ENCODE measurements around the gene VPS41.

Gene VPS41

DNA sequence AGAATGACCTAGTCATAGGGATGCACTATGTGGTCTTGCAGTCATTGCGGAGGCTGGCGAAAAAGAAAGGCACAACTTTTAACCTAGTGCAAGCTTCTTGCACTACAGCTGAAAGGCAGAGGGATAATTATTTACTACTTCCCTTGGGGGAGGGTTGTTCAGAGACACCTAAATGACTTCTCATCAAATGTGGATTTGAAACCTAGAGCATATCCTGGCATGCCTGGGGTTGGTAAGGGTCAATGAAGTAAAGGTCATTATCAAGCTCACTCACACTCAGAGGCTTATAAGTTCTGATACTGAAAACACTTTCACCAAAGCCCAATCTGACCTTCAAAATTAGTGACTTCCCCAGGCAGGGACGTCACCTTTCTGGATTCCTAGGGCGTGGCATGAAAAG, 168.9 kb downstream of the VPS41 start:
- H3K9me3 ChIP-seq (ENCODE audit: control insufficient read depth, low read length): no peaks in the 10 kb centered on the region
- peaks cover 16% of the 10 kb centered on the region for H3K36me3 ChIP-seq (ENCODE audit: control insufficient read depth, insufficient read depth, low read length)
- no peaks in the 10 kb centered on the region for H3K4me1 ChIP-seq (ENCODE audit: control insufficient read depth, insufficient read depth, low read length, poor library complexity, severe bottlenecking)
- 89 to 100% methylated on average over 2 to 4 of the region's 4 CpGs for WGBS, 2 experiments (ENCODE audit: insufficient coverage in 2 of 2)
- no peak overlapping the region for H3K27ac ChIP-seq (ENCODE audit: low read depth, low read length, severe bottlenecking)
- no peak overlapping the region for H3K4me3 ChIP-seq (ENCODE audit: extremely low read depth, insufficient read depth, low read length, poor library complexity, severe bottlenecking)

DNA sequence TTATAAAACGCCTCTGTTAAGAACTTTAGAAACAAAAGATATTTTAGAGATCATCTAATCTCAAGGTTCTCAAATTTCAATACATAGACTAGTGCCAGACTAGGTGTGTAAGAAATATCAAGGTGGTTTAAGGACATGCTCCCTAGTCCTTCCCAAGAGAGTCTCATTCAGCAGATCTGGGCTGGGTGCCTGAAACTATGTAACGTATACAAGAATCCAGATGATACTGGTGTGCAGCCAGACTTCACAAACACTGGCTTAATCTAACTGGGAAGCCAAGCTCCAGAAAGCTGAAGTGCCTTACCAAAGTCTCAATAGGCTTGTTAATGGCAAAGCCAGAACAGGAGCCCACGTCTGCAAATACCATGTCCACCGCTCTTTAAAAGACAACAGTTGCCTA, 172.9 kb downstream of the VPS41 start:
- H3K4me3 ChIP-seq (ENCODE audit: extremely low read depth, insufficient read depth, low read length, poor library complexity, severe bottlenecking): no peak overlapping the region
- H3K4me1 ChIP-seq (ENCODE audit: control insufficient read depth, insufficient read depth, low read length, poor library complexity, severe bottlenecking): no peaks in the 10 kb centered on the region
- 96 to 100% methylated on average over 1 to 3 of the region's 4 CpGs for WGBS, 2 experiments (ENCODE audit: insufficient coverage in 2 of 2)
- peaks cover 5% of the 10 kb centered on the region for H3K36me3 ChIP-seq (ENCODE audit: control insufficient read depth, insufficient read depth, low read length)
- H3K27ac ChIP-seq (ENCODE audit: low read depth, low read length, severe bottlenecking): no peak overlapping the region
- H3K9me3 ChIP-seq (ENCODE audit: control insufficient read depth, low read length): no peaks in the 10 kb centered on the region

- H3K4me1 ChIP-seq (ENCODE audit: control insufficient read depth, insufficient read depth, low read length, poor library complexity, severe bottlenecking): no peaks in the 10 kb centered on the region
Observed at GRCh38 chr7:38731215-38731614, 177.8 kb downstream of the VPS41 start.

GRCh38 chr7:38728145-38728544, 180.8 kb downstream of the VPS41 start:
- H3K9me3 ChIP-seq (ENCODE audit: control insufficient read depth, low read length): no peaks in the 10 kb centered on the region
- WGBS, 2 experiments (ENCODE audit: insufficient coverage in 2 of 2): 90% methylated on average over 2 of the region's 3 CpGs; no CpG with 5 or more reads in 1 of the 2 experiments
- H3K4me1 ChIP-seq (ENCODE audit: control insufficient read depth, insufficient read depth, low read length, poor library complexity, severe bottlenecking): no peaks in the 10 kb centered on the region
- no peak overlapping the region for H3K4me3 ChIP-seq (ENCODE audit: extremely low read depth, insufficient read depth, low read length, poor library complexity, severe bottlenecking)
- H3K27ac ChIP-seq (ENCODE audit: low read depth, low read length, severe bottlenecking): no peak overlapping the region
- H3K36me3 ChIP-seq (ENCODE audit: control insufficient read depth, insufficient read depth, low read length): peaks cover 10% of the 10 kb centered on the region

More at GRCh38 chr7:38731215-38731614, 177.8 kb downstream of the VPS41 start:
- Histone ChIP-seq H3K4me3 (ENCODE audit: extremely low read depth, insufficient read depth, low read length, poor library complexity, severe bottlenecking) (no peak overlapping the region), H3K27ac (ENCODE audit: low read depth, low read length, severe bottlenecking) (no peak overlapping the region), H3K9me3 (ENCODE audit: control insufficient read depth, low read length) (no peaks in the 10 kb centered on the region), H3K36me3 (ENCODE audit: control insufficient read depth, insufficient read depth, low read length) (peaks cover 3% of the 10 kb centered on the region)
- 81 to 87% methylated on average over 2 of the region's 2 CpGs for WGBS, 2 experiments (ENCODE audit: insufficient coverage in 2 of 2)

DNA sequence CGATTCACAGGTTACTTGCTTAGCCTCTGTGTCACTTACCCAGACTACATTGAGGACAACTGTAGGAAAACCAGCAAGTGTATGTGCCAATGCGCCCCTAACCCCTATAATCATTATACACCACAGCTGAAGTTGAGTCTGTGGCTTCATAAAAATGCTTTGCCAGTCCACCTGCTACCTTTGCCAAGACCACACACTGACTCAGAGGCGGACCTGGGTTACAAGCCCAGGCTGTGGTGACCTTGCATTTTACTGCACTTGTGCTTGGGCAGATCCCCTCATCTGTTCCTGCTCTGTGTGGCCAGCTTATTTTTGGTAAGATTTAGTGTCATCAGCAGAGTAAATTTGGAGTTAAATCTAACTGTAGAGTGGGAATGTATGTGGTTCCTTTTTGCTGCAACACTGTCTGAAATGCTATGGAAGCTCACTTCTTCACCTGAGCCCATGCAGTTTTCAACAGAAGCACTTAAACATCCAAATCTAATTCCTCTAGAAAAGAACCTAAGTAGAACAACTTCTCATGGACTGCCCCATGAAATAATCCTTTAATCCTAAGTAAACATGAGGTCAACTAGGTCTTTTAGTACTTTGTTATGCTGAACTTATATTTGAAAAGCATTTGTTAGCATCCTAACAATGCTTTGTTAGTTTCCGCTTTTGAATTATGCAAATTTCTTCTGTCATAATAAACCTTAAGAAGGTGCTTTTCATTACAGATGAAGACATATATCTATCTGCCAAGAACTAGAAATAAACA, 181.6 kb downstream of the VPS41 start:
- 95% methylated on average over 2 of the region's 4 CpGs; no CpG with 5 or more reads in 1 of the 2 experiments for WGBS, 2 experiments (ENCODE audit: insufficient coverage in 2 of 2)

DNA sequence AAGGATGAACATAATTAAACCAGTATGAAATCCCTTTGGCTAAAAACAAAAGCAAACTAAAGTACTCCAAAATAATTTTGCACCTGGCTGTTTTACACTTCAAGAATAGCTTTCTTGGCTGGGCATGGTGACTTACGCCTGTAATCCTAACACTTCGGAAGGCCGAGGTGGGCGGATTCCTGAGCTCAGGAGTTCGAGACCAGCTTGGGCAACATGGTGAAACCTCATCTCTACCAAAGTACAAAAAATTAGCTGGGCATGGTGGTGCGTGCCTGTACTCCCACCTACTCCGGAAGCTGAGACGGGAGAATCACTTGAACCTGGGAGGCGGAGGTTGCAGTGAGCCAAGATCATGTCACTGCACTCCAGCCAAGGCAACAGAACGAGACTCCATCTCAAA, 185.7 kb downstream of the VPS41 start:
- Histone ChIP-seq H3K27ac (ENCODE audit: low read depth, low read length, severe bottlenecking) (no peak overlapping the region), H3K36me3 (ENCODE audit: control insufficient read depth, insufficient read depth, low read length) (peaks cover 10% of the 10 kb centered on the region), H3K9me3 (ENCODE audit: control insufficient read depth, low read length) (no peaks in the 10 kb centered on the region), H3K4me1 (ENCODE audit: control insufficient read depth, insufficient read depth, low read length, poor library complexity, severe bottlenecking) (no peaks in the 10 kb centered on the region), H3K4me3 (ENCODE audit: extremely low read depth, insufficient read depth, low read length, poor library complexity, severe bottlenecking) (no peak overlapping the region)
- 92 to 98% methylated on average over 5 to 9 of the region's 10 CpGs for WGBS, 2 experiments (ENCODE audit: insufficient coverage in 2 of 2)

More for the DNA sequence above, 181.6 kb downstream of the VPS41 start:
- Histone ChIP-seq H3K27ac (ENCODE audit: low read depth, low read length, severe bottlenecking) (no peak overlapping the region), H3K4me3 (ENCODE audit: extremely low read depth, insufficient read depth, low read length, poor library complexity, severe bottlenecking) (no peak overlapping the region), H3K4me1 (ENCODE audit: control insufficient read depth, insufficient read depth, low read length, poor library complexity, severe bottlenecking) (no peaks in the 10 kb centered on the region), H3K9me3 (ENCODE audit: control insufficient read depth, low read length) (no peaks in the 10 kb centered on the region), H3K36me3 (ENCODE audit: control insufficient read depth, insufficient read depth, low read length) (peaks cover 10% of the 10 kb centered on the region)

GRCh38 chr7:38716397-38716796, 192.6 kb downstream of the VPS41 start:
- Histone ChIP-seq H3K4me3 (ENCODE audit: extremely low read depth, insufficient read depth, low read length, poor library complexity, severe bottlenecking) (no peak overlapping the region), H3K36me3 (ENCODE audit: control insufficient read depth, insufficient read depth, low read length) (no peaks in the 10 kb centered on the region), H3K27ac (ENCODE audit: low read depth, low read length, severe bottlenecking) (no peak overlapping the region), H3K9me3 (ENCODE audit: control insufficient read depth, low read length) (no peaks in the 10 kb centered on the region), H3K4me1 (ENCODE audit: control insufficient read depth, insufficient read depth, low read length, poor library complexity, severe bottlenecking) (no peaks in the 10 kb centered on the region)
- 85 to 95% methylated on average over 4 of the region's 4 CpGs for WGBS, 2 experiments (ENCODE audit: insufficient coverage in 2 of 2)

DNA sequence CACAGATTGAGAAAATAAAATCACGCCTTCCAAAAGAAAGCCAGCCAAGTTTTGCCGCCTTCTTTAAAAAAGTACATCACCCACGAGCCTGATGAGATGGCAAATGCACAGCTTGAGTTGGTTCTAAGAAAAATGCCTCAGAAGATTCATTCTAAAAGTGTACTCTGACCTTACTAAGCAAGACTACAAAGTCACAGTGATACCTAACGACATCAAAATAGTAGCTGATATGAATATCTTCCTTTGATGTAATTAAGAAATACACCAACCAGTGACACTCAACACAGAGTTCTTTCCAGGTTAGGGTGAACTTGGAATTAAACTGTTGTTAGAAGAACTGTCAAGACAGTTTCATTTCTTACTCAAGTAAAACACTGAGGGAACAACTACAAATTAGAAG, 199.9 kb downstream of the VPS41 start:
- 91 to 100% methylated on average over 3 of the region's 4 CpGs for WGBS, 2 experiments (ENCODE audit: insufficient coverage in 2 of 2)
- H3K9me3 ChIP-seq (ENCODE audit: control insufficient read depth, low read length): no peaks in the 10 kb centered on the region
- peaks cover 5% of the 10 kb centered on the region for H3K4me1 ChIP-seq (ENCODE audit: control insufficient read depth, insufficient read depth, low read length, poor library complexity, severe bottlenecking)
- H3K4me3 ChIP-seq (ENCODE audit: extremely low read depth, insufficient read depth, low read length, poor library complexity, severe bottlenecking): no peak overlapping the region
- H3K27ac ChIP-seq (ENCODE audit: low read depth, low read length, severe bottlenecking): no peak overlapping the region
- H3K36me3 ChIP-seq (ENCODE audit: control insufficient read depth, insufficient read depth, low read length): no peaks in the 10 kb centered on the region

GRCh38 chr7:38704751-38705150, 204.2 kb downstream of the VPS41 start:
- Histone ChIP-seq H3K4me3 (ENCODE audit: extremely low read depth, insufficient read depth, low read length, poor library complexity, severe bottlenecking) (no peak overlapping the region), H3K4me1 (ENCODE audit: control insufficient read depth, insufficient read depth, low read length, poor library complexity, severe bottlenecking) (peaks cover 8% of the 10 kb centered on the region), H3K27ac (ENCODE audit: low read depth, low read length, severe bottlenecking) (peak overlapping the region; percentile 49), H3K36me3 (ENCODE audit: control insufficient read depth, insufficient read depth, low read length) (no peaks in the 10 kb centered on the region), H3K9me3 (ENCODE audit: control insufficient read depth, low read length) (no peaks in the 10 kb centered on the region)

DNA sequence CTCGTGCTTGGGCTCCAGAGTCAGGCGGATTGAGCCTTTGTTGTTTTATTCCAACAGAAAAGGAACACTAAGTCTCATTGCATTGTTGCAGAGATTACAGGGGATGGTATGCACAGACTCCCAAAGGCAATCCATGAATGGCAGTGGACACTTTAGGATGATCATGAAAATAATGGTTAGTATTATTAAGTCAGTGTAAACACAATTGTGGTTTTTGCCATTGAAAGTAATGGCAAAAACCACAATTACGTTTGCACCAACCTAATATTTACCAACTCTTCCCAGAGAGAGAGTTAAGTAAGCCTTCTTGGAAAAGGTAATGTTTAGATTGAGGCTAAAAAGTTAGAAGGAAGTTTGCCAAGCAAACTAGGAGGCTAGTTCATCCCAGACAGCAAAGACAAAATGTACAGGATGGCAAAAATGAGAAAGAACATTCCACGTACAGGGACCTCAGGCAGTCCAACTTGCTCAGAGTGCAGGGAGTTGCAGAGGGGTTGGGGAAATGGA, 204.9 kb downstream of the VPS41 start:
- Histone ChIP-seq H3K36me3 (ENCODE audit: control insufficient read depth, insufficient read depth, low read length) (no peaks in the 10 kb centered on the region), H3K27ac (ENCODE audit: low read depth, low read length, severe bottlenecking) (peak overlapping the region; percentile 49), H3K9me3 (ENCODE audit: control insufficient read depth, low read length) (no peaks in the 10 kb centered on the region), H3K4me3 (ENCODE audit: extremely low read depth, insufficient read depth, low read length, poor library complexity, severe bottlenecking) (no peak overlapping the region), H3K4me1 (ENCODE audit: control insufficient read depth, insufficient read depth, low read length, poor library complexity, severe bottlenecking) (peaks cover 8% of the 10 kb centered on the region)
- WGBS, 2 experiments (ENCODE audit: insufficient coverage in 2 of 2): 96 to 100% methylated on average over 3 of the region's 4 CpGs

DNA sequence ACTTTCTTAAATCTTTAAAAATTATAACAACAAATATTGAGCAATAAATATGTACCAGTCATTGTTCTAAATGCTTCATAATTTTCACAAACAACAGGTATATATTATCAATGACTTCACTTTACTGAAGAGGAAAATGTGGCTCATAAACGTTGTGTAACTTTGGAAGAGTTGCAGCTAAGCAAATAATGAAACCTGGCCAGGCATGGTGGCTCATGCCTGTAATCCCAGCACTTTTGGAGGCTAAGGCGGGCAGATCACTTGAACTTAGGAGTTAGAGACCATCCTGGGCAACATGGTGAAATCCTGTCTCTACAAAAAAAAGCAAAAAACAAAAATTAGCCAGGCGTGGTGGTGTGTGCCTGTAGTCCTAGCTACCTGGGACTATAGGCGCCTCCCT, 205.9 kb downstream of the VPS41 start:
- Histone ChIP-seq H3K27ac (ENCODE audit: low read depth, low read length, severe bottlenecking) (no peak overlapping the region), H3K4me3 (ENCODE audit: extremely low read depth, insufficient read depth, low read length, poor library complexity, severe bottlenecking) (no peak overlapping the region), H3K9me3 (ENCODE audit: control insufficient read depth, low read length) (no peaks in the 10 kb centered on the region), H3K36me3 (ENCODE audit: control insufficient read depth, insufficient read depth, low read length) (no peaks in the 10 kb centered on the region), H3K4me1 (ENCODE audit: control insufficient read depth, insufficient read depth, low read length, poor library complexity, severe bottlenecking) (peaks cover 8% of the 10 kb centered on the region)
- 80 to 100% methylated on average over 2 of the region's 4 CpGs for WGBS, 2 experiments (ENCODE audit: insufficient coverage in 2 of 2)
